SK-N-SH treated with all-trans-retinoic acid at 6 μM for 48 hours (cell line): Measurements from ENCODE around the gene GRIK3.

Experiments used
- ATAC-seq: fragments of 200-7000 bp; cut with Tn5 transposase; 3 replicates; pipeline ENCODE4 v1.9.1; 2020; ENCODE audit warnings: mild to moderate bottlenecking, moderate library complexity
- ARNTL ChIP-seq: fragments of 450-650 bp; formaldehyde crosslinking; IDR thresholded peaks from 2 replicates; pipeline ENCODE4 v1.5.0; 2020; ENCODE audit warnings: low read depth, mild to moderate bottlenecking, moderate library complexity, borderline replicate concordance
- BACH2 ChIP-seq: fragments of 250-450 bp; sonication (Bioruptor Pico); IDR thresholded peaks from 2 replicates; pipeline ENCODE4 v1.9.0; 2021; ENCODE audit warnings: mild to moderate bottlenecking, borderline replicate concordance
- CREB5 ChIP-seq: fragments of 250-450 bp; sonication (Bioruptor Pico); IDR thresholded peaks from 2 replicates; pipeline ENCODE4 v1.5.1; 2020; ENCODE audit warnings: low read depth, mild to moderate bottlenecking, moderate library complexity
- CSDC2 ChIP-seq: fragments of 250-450 bp; sonication (Bioruptor Pico); IDR thresholded peaks from 2 replicates; pipeline ENCODE4 v1.5.0; 2020; ENCODE audit warnings: mild to moderate bottlenecking, moderate library complexity
- CSRNP3 ChIP-seq: fragments of 250-450 bp; sonication (Bioruptor Pico); IDR thresholded peaks from 2 replicates; pipeline ENCODE4 v1.5.1; 2021; ENCODE audit warnings: mild to moderate bottlenecking, moderate library complexity
- ESRRG ChIP-seq: fragments of 250-450 bp; sonication (Bioruptor Pico); IDR thresholded peaks from 2 replicates; pipeline ENCODE4 v1.6.1; 2021; ENCODE audit warnings: mild to moderate bottlenecking
- GLIS3 ChIP-seq: fragments of 250-450 bp; sonication (Bioruptor Pico); IDR thresholded peaks from 2 replicates; pipeline ENCODE4 v1.5.0; 2020; ENCODE audit warnings: mild to moderate bottlenecking, moderate library complexity
- OSR1 ChIP-seq: fragments of 250-450 bp; sonication (Bioruptor Pico); IDR thresholded peaks from 2 replicates; pipeline ENCODE4 v1.8.0; 2022; ENCODE audit warnings: moderate library complexity, mild to moderate bottlenecking, inconsistent platforms
- PATZ1 ChIP-seq: fragments of 250-450 bp; sonication (Bioruptor Pico); IDR thresholded peaks from 2 replicates; pipeline ENCODE4 v1.8.0; 2020; ENCODE audit warnings: mild to moderate bottlenecking, moderate library complexity, borderline replicate concordance
- POU6F1 ChIP-seq: fragments of 250-450 bp; sonication (Bioruptor Pico); IDR thresholded peaks from 2 replicates; pipeline ENCODE4 v1.8.0; 2021; ENCODE audit warnings: low read depth, mild to moderate bottlenecking, moderate library complexity, borderline replicate concordance
- PPARA ChIP-seq: fragments of 250-450 bp; sonication (Bioruptor Pico); IDR thresholded peaks from 2 replicates; pipeline ENCODE4 v1.5.0; 2020; ENCODE audit warnings: mild to moderate bottlenecking, borderline replicate concordance
- RARB ChIP-seq: fragments of 250-450 bp; sonication (Bioruptor Pico); IDR thresholded peaks from 2 replicates; pipeline ENCODE4 v1.8.0; 2021; ENCODE audit warnings: mild to moderate bottlenecking, moderate library complexity
- SNAI2 ChIP-seq: fragments of 250-450 bp; sonication (Bioruptor Pico); IDR thresholded peaks from 2 replicates; pipeline ENCODE4 v1.5.0; 2020; ENCODE audit warnings: mild to moderate bottlenecking, moderate library complexity
- TCF4 ChIP-seq: fragments of 250-450 bp; sonication (Bioruptor Pico); IDR thresholded peaks from 2 replicates; pipeline ENCODE4 v1.8.0; 2021; ENCODE audit warnings: mild to moderate bottlenecking, moderate library complexity, borderline replicate concordance
- TSHZ2 ChIP-seq: fragments of 250-450 bp; sonication (Bioruptor Pico); IDR thresholded peaks from 2 replicates; pipeline ENCODE4 v1.5.0; 2020; ENCODE audit warnings: mild to moderate bottlenecking, moderate library complexity
- ZC3H10 ChIP-seq: fragments of 250-450 bp; sonication (Bioruptor Pico); IDR thresholded peaks from 2 replicates; pipeline ENCODE4 v1.5.1; 2021; ENCODE audit warnings: mild to moderate bottlenecking, moderate library complexity
- ZFP3 ChIP-seq: fragments of 250-450 bp; sonication (Bioruptor Pico); IDR thresholded peaks from 2 replicates; pipeline ENCODE4 v1.5.0; 2020; ENCODE audit warnings: mild to moderate bottlenecking, moderate library complexity
- ZFP30 ChIP-seq: fragments of 450-650 bp; formaldehyde crosslinking; IDR thresholded peaks from 2 replicates; pipeline ENCODE4 v1.5.0; 2022; ENCODE audit warnings: mild to moderate bottlenecking, moderate library complexity
- ZNF565 ChIP-seq: fragments of 450-650 bp; formaldehyde crosslinking; conservative IDR thresholded peaks from 2 replicates; pipeline ENCODE4 v1.5.0; 2020; ENCODE audit warnings: low read depth, mild to moderate bottlenecking, moderate library complexity
- ZNF70 ChIP-seq: fragments of 450-650 bp; formaldehyde crosslinking; IDR thresholded peaks from 2 replicates; pipeline ENCODE4 v1.5.0; 2020; ENCODE audit warnings: mild to moderate bottlenecking, moderate library complexity
- ZNF8 ChIP-seq: fragments of 450-650 bp; formaldehyde crosslinking; IDR thresholded peaks from 2 replicates; pipeline ENCODE4 v1.5.0; 2020; ENCODE audit warnings: mild to moderate bottlenecking, moderate library complexity

The GRIK3 gene

GRCh38 chr1:36977731-36978406, 56.4 kb downstream of the GRIK3 start:
- TF ChIP-seq ZFP30 (CRISPR knock-in tag) (no peak), ZC3H10 (CRISPR knock-in tag) (no peak), RARB (CRISPR knock-in tag) (no peak), SNAI2 (no peak), PPARA (CRISPR knock-in tag) (no peak), CREB5 (CRISPR knock-in tag) (no peak), OSR1 (CRISPR knock-in tag) (no peak), ESRRG (CRISPR knock-in tag) (no peak), ZFP3 (CRISPR knock-in tag) (no peak), GLIS3 (CRISPR knock-in tag) (no peak)
- ATAC-seq, result no peak

- ATAC-seq, result no peak
Measured at GRCh38 chr1:36975642-36976041, 58.7 kb downstream of the GRIK3 start.

More at GRCh38 chr1:36975642-36976041, 58.7 kb downstream of the GRIK3 start:
- no peak for TF ChIP-seq ZC3H10 (CRISPR knock-in tag)
- TF ChIP-seq BACH2 (CRISPR knock-in tag), result no peak
- no peak for TF ChIP-seq RARB (CRISPR knock-in tag)
- TF ChIP-seq ESRRG (CRISPR knock-in tag), result no peak
- no peak for TF ChIP-seq PPARA (CRISPR knock-in tag)
- TF ChIP-seq POU6F1 (CRISPR knock-in tag), result no peak
- no peak for TF ChIP-seq CSRNP3 (CRISPR knock-in tag)
- no peak for TF ChIP-seq ARNTL (CRISPR knock-in tag)
- no peak for TF ChIP-seq ZNF565 (CRISPR knock-in tag)
- TF ChIP-seq ZNF70 (CRISPR knock-in tag), result no peak
- TF ChIP-seq SNAI2, result no peak
- no peak for TF ChIP-seq ZFP30 (CRISPR knock-in tag)
- no peak for TF ChIP-seq ZNF8
- TF ChIP-seq TCF4 (CRISPR knock-in tag), result no peak
- no peak for TF ChIP-seq ZFP3 (CRISPR knock-in tag)
- no peak for TF ChIP-seq CREB5 (CRISPR knock-in tag)
- no peak for TF ChIP-seq GLIS3 (CRISPR knock-in tag)
- TF ChIP-seq CSDC2, result no peak
- no peak for TF ChIP-seq TSHZ2 (CRISPR knock-in tag)
- no peak for TF ChIP-seq PATZ1 (CRISPR knock-in tag)
